Stimulated activated CD8-positive, alpha-beta memory T cell treated with anti-CD3 and anti-CD28 coated beads, Interleukin-15, amount 100 ng/mL, for 1 hour (primary cell): ENCODE measurements around the gene CCNL2.

Experiments used
- DNase-seq: peaks from one replicate; pipeline ENCODE4 v3.0.0-alpha.2; 2020; ENCODE audit warnings: low read depth

The CCNL2 gene

DNA sequence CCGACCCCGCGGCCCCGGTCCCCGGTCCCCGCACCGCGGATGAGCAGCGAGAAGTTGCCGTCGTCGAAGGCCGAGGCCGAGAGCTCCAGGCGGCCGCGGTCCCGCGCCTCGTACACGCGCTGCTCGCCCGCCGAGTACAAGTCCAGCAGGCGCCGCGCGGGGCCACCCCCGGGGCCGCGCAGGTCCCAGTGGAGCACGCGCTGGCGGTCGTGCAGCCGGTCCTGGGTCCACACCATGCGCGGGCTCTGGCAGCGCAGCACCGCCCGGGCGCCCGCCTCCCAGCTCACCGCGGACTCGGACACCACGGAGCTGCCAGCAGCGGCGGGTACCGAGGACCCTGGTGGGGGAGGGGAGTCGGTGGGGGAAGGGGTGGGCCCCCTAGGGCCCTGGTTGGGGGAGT, 43.7 kb downstream of the CCNL2 start:
- DNase-seq: no peak

- DNase-seq: no peak
Measured at GRCh38 chr1:1354271-1355247, 44.6 kb downstream of the CCNL2 start.

DNA sequence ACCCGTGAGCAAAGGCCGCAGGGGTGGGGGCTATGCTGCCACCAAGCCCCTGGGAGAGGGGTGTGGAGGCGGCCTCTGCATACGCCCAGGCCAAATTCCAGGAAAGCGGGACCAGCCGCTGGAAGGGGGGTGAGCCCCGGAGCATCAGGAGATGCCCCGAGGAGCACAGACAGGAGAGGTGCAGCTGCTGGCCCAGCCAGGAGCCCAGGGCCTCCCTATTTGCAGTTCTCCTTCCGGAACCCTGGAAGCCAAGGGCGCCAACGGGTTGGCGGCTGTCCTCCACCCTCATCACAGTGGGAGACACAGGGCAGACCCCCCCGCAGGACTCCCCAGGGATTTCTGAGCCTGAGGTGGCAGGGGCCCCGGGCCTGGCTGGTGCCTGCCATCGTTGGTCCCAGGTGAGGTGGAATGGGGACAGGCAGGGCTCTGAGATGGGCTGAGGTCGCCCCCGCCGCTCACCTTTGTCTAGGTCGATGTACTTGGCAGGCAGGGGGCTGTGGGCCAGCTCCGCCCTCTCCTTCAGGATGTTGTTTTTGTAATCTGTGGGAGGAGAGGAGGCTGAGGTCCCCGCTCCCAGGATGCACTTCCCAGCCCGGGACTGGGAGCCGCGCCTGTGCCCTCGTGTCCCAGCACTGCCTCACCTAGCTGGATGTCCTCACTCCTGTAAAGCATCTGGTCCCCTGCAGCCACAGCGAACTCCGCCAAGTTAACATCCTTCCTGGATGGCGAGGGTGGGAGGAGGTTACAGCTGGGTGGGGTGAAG, 45.6 kb downstream of the CCNL2 start:
- DNase-seq: no peak

DNA sequence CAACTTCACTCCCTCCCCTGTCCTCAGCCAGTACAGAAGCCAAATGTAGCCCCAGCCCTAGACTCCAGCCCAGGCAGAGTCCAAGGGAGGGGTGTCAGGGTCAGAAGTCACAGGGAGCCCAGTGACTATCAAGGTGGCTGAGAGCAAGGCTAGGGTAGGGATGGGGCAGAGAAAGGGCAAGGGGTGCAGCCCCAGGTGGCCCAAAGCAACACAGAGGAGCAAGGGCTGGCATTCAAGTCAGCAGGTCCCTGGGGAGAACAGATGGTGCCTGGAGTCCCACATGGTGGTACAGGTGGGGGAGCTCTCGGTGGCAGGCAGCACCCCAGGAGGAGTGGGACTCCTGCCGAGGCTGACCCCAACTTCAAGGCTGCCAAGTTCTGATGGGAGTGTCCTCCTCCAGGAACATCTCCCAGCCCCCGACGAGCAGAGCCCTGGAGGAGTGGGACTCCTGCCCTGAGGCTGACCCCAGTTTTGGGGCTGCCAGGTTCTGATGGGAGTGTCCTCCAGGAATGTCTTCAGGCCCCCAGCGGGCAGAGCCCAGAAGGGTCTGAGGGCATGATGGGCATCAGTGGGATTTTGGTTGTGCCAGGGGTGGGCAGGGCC, 46.2 kb downstream of the CCNL2 start:
- DNase-seq: no peak

DNA sequence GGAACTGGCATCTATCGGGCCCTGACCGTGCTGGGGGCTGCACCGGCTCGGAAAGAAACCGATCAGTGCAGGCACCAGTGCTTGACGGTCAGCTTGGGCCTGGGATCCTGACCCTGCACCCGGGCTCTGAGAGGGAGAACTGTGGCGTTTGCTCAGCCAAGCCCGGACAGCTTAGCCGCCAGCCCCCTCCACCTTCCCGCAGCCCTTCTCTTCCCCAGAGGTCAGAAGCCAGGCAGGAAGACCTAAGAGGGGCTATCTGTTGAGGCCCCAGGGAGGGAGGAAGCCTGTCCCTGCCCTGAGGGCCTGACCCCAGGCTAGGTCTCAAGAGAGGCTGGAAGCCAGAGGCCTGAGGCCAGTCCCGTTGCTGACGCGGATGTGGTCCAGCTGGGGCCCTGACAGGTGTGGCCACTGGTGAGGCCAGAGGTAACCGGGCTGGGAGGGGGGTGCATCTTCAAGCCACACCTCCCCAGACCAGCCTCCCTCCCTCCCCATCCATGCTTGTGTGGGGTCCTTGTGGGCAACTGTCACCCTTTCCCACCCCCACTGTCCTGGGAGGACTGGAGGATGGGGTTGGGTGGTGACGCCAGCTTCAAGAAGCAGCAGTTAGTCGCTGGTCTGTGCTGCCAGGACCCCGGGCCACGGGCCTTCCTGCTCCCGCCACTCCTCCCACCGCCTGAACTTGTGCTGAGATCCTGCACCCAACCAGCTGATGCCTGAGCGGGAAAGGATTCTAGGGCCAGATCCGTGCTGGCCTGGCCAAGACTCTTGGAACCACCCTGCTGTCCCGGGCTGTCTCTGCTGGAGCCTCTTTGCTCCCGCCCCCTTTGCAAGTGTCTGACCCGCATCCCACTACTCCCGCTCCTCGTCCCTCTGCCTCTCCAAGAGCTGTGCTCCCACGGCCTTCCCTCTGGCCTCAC, 47.4 kb downstream of the CCNL2 start:
- DNase-seq: no peak

DNA sequence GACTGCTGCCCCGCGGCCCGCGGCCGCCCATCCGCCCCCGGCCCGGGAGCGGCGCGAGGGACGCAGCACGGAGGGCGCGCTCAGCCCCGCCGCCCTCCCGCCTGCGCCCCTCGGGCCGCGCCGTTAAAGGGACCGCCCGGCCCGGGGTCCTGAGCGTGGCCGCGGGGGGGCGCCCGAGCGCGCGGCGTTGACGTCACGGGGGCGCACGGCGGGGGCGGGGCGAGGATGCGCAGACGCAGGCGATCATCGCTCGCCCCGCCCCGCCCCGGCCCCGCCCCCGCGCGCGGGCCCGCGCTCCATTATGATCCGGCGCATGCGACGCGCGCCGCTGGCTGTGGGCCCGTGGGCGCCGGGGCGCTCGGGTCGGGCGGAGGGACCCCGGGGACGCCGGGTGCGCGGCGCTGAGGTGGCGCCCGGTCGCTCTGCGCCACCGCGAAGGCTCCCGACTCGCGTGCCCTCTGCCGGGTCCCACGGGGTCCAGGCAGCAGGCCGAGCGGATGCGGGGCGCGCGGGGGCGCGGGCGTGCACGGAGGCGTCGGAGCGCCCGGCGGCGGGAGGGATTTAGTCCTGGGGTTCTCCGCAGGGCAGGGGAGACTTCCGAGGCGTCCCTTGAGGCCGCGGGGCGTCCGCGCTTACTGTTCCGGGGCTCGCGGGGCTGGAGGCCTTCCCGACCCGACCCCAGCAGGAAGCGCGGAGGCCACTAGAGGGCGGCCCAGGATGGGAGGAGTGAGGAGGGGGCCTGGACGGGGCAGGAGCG, 49.7 kb downstream of the CCNL2 start, which contains the start of gene DVL1:
Gene DVL1 (minus strand): TSS at position 163 of the 757 bp plus-strand sequence. CDS start 353 bp downstream, outside the sequence.
- DNase-seq: peak; percentile 32

GRCh38 chr1:1348420-1349255, 50.5 kb downstream of the CCNL2 start:
- no peak for DNase-seq

DNA sequence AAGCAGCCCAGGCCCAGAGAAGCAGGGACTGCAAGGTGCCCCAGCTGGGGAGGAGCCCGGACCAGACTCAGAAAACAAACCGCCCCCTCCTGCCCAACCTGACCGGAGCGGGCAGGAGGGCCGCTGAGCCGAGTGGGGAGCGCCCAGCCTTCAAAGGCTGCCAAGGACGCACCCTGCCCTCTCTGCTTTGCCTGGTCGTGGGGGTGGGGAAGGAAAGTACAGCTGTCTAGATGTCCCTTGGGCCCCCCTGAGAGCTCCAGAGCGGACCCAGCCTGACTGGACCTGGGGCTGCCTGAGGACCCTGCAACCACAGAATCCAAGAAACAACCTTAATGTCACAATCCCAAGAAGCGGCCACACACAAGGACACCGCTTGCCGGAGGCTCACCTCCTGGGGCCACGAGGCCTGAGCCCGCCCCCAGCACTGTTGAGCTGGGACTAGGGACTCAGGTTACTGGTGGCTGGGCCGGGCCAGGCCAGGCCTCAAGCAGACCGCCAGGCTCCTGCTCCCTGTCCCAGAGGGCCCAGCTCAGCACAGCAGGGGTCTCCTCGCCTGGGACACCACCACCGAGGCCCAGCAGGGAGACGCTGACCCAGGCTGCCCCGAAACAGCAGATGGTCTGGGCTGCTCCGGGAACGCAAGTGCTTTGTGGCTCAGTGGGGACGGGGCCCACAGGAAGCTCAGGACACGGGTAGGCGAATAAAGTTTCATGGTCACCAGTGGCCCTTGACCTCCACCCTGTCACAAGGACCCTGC, 51.3 kb downstream of the CCNL2 start:
- DNase-seq: no peak

DNA sequence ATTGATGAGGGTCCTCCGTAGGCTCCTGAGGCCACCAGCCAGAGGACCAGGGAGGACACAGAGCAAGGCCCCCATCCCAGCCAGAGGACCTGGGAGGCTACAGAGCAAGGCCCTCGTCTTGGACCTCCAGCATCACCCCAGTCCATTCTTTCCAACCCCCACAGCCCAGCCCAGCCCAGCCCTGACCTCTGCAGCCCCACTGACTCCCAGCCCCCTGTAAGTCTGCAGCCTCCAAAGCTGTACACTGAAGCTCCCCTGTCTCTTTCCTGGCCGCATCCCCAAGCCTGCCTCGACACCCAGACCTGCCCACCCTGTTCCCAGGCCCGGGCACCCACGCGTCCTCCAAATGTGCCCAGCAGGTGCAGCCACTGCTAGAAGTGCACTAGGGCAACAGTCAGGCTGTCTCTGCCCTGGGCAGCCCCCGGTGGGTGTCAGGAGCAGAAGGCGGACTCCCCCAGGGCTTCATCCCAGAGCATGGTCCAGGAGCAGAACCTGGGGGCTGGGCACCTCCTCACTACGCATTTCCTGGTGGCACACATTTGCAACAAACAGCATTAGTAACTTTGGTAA, 52.0 kb downstream of the CCNL2 start:
- DNase-seq: no peak

DNA sequence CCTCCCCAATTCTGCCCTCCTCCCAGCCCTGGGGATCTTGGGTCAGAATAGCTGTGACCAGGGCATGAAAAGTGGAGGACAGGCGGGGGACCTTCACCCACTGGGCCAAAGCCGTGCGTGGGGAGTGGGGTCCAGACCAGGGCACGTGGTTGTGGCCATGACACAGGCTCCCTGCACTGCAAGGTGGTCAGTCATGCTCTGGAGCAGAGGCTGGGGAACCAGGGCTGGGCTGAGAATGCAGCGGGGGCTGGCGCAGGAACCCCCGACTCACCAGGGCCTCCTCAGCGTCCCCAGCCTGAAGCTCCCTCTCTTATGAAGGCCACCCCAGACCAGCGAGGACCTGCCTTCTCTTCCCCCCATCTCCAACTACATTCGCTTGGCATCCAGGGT, 52.6 kb downstream of the CCNL2 start:
- DNase-seq: no peak

GRCh38 chr1:1345860-1346500, 53.2 kb downstream of the CCNL2 start:
- DNase-seq: no peak

DNA sequence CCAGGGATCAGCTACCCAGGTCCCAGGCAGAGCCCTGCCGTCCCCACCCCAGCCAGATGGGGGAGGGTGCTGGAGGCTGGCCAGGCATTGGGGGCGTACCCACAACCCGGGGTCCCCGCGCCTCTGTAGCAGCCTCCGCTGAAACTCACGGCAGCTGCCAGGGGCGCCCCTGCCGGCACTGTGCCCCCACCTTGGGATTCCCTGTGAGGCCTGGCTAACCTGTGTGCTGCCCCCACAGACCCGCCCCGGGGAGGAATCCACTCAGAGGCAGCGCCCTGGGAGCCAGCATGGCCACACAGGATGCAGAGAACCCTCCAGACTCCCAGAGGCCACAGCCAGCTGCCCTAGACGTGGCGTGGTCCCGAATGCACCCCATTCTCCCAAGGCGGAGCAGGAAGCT, 53.8 kb downstream of the CCNL2 start:
- DNase-seq: no peak

DNA sequence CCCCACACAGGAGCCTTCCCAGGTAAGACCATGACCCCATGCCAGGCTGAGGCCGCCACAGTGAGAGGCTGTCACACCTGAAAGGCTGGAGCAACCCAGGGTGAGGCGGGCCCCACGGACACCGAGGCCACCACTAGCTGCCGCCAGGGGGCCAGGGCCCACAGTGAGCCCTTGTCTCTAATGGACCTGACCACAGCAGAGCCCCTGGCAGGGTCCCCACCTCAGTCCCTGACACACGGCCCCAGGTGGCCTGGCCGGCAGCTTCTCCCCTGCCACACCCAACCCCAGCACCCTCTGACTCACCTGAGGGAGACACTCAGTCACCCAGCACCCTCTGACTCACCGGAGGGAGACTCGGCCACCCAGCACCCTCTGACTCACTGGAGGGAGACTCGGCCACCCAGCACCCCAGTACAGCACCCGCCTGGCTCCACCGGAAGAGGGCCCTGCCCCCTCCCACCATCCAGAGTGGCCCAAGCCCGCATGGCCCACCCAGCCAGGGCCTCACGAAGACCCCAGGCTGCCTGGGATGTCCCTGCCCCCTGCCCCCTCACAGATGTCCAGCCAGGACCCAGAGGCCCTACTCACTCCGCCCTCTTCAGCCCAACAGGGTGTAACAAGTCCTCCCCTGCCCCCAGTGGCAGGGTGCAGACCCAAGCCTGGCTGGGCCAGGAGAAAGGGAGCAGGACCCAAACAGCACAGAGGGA, 54.3 kb downstream of the CCNL2 start:
- no peak for DNase-seq

GRCh38 chr1:1343811-1344421, 55.2 kb downstream of the CCNL2 start:
- DNase-seq: no peak

DNA sequence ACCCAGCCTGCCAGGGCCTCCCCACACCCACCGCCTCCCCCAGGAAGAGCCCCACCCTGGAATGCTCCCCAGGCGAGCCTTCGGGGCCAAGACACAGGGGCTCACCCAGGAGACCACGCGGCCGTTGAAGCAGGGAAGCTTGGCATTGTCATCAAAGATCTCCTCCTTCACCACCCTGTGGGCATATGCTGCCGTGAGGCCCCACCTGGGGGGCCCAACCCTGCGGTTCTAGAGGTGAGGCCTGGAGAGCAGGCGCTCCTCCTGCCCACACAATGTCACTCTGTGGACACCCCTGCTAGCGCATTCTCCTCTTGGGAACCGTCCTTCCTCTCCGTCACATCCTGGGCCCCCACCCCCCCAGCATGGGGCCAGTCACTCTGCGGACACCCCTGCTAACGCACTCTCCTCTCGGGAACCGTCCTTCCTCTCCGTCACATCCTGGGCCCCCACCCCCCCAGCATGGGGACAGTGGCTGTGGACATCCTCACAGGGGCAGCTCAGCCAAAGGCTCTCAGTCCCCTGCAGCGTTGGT, 56.5 kb downstream of the CCNL2 start:
- DNase-seq: no peak

- no peak for DNase-seq
Measured at GRCh38 chr1:1342061-1342562, 57.0 kb downstream of the CCNL2 start.
